Heart left ventricle (tissue), 16 donors: ENCODE results near the gene NFILZ. TPM values are rescaled to one million over a fixed set of nuclear protein-coding genes. Genes with fewer than 3 reads are reported as not detected.

Source experiments
- ATAC-seq, 4 donors: fragments of 200-7000 bp; cut with Tn5 transposase; one replicate each; pipeline ENCODE4 v1.9.1; 2020 to 2022; ENCODE audit warnings: moderate library complexity in 4 of 4, mild to moderate bottlenecking in 3 of 4, moderate number of reproducible peaks in 1 of 4
- DNase-seq, 5 donors: peaks; one replicate each; pipeline ENCODE4 v3.0.0-alpha.2; 2020
- H3K27ac ChIP-seq, 12 donors: fragments of 200-600 bp; sonication (generic) in 4 of 12; one replicate each; pipeline versions ENCODE4 v1.5.0 to v1.8.0; 2016 to 2022; ENCODE audit warnings: mild to moderate bottlenecking in 2 of 12
- H3K27me3 ChIP-seq, 9 donors: fragments of 200-600 bp; sonication (generic) in 2 of 9; one replicate each; pipeline versions ENCODE4 v1.5.1 to v1.8.0; 2016 to 2022; ENCODE audit warnings: mild to moderate bottlenecking in 3 of 9
- H3K36me3 ChIP-seq, 9 donors: fragments of 200-600 bp; sonication (generic) in 2 of 9; one replicate each; pipeline versions ENCODE4 v1.5.0 to v1.8.0; 2018 to 2022; ENCODE audit warnings: mild to moderate bottlenecking in 2 of 9
- H3K4me1 ChIP-seq, 12 donors: fragments of 200-600 bp; sonication (generic) in 4 of 12; one replicate each; pipeline versions ENCODE4 v1.5.0 to v1.8.0; 2016 to 2022; ENCODE audit warnings: mild to moderate bottlenecking in 3 of 12
- H3K4me3 ChIP-seq, 12 donors: fragments of 200-600 bp; sonication (generic) in 4 of 12; one replicate each; pipeline versions ENCODE4 v1.5.0 to v1.8.0; 2017 to 2022; ENCODE audit warnings: mild to moderate bottlenecking in 9 of 12, moderate library complexity in 4 of 12
- H3K9me3 ChIP-seq, 12 donors: fragments of 200-600 bp; sonication (generic) in 4 of 12; one replicate each; pipeline versions ENCODE4 v1.5.0 to v1.8.0; 2016 to 2022; ENCODE audit warnings: mild to moderate bottlenecking in 1 of 12
- POLR2A ChIP-seq, 2 donors: fragments of 450-650 bp; IDR thresholded peaks; one replicate each; pipeline ENCODE4 v1.6.1; 2017; ENCODE audit warnings: antibody characterized with exemption in 2 of 2, mild to moderate bottlenecking in 2 of 2, moderate library complexity in 2 of 2
- WGBS, 4 donors: extraction: QIAGEN DNeasy Blood & Tissue Kit in 2 of 4; methylation state at CpG; one replicate each; pipeline versions ENCODE4 v1.1.5 to v1.1.7; 2013 to 2018; 5-methylcytosine and 5-hydroxymethylcytosine counted together
- intact Hi-C, 10 donors: fragments of 100-400 bp; cut with DNase I; formaldehyde crosslinking; loops; one replicate each; pipeline versions ENCODE4 v1.11.1 to v1.14.2; 2022
- long read RNA-seq, 3 donors: library from polyadenylated mRNA; unstranded; transcript quantifications; one replicate each; pipeline ENCODE4 v2.0.0, GENCODE V29; 2020 to 2021
- polyA plus RNA-seq, 2 donors: library from polyadenylated mRNA; stranded (reverse); fragments of 200-250 nt; gene quantifications; one replicate each; pipeline ENCODE4 v1.2.3, GENCODE V29; 2013
- total RNA-seq, 9 donors: library from RNA; depleted of rRNA in 2 of 9; stranded (reverse); fragments of >200 nt in 2 of 9; fragmentation: NEBNext Ultra II Directional in 3 of 9; extraction: Animal tissue kit (Norgen Biotek cat#: 25700) in 3 of 9; gene quantifications; one replicate each; pipeline versions ENCODE4 v1.1.0 to v1.2.4, GENCODE V29; 2016 to 2023
- TF ChIP-seq, protein P1 (sequence below), 12 donors: fragments of 200-600 bp; sonication (generic) in 4 of 12; IDR thresholded peaks; one replicate each; pipeline versions ENCODE4 v1.5.0 to v1.8.0; 2018 to 2022; ENCODE audit warnings: antibody characterized with exemption in 12 of 12, mild to moderate bottlenecking in 5 of 12
- donor health status: ischemic (EF 13 %, LVEDD 7.1; RV severe dilation, severe dysfunction).
- donor health status: healthy with polysubstance abuse.
- donor health status: DM: no; HTN: yes; CAD: no.
- donor health status: DM: no; HTN: no; CAD: no.
- donor health status: ischemic (EF 25% LVEDD 6.9; RV normal size, moderate dysfunction).
- donor health status: ischemic (EF 25% LVEDD 5.7; RV mildly dilated, moderate dysfunction).
- donor health status: healthy.
- donor health status: DM: yes; HTN: yes; CAD: no.
- donor health status: ischemic (EF 35%, LVEDD 5.7; RV mildly dilated, moderate dysfunction).
- donor health status: nonischemic (EF 11% LVEDD 7.7; RV severe dilation, severe dysfunction).
- donor health status: DM: yes; HTN: yes; CAD: no.
- donor health status: PGD.
- donor health status: ischemic (EF 29% LVEDD 5.4; RV normal size, mild dysfunction).
- donor health status: nonischemic (EF 23%, LVEDD 6.1; RV moderate dilation, normal function).

The NFILZ gene, protein sequence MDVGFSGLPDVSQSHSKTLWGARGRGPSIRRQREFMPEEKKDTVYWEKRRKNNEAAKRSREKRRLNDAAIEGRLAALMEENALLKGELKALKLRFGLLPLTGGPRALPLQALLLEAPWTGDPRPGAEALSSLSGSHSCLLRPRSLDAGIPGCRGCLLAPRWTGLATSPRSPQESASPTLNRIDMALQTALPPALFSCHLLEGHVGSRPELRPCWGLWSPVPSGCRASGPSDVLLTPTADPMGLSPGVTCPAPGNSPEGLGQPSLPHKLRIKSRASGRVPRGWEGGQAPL
- total RNA-seq (not detected), polyA plus RNA-seq (not detected)
- long read RNA-seq, donor 1, result 0 reads
- long read RNA-seq, donor 2, result 0 reads
- long read RNA-seq, donor 3, result 0 reads

DNA sequence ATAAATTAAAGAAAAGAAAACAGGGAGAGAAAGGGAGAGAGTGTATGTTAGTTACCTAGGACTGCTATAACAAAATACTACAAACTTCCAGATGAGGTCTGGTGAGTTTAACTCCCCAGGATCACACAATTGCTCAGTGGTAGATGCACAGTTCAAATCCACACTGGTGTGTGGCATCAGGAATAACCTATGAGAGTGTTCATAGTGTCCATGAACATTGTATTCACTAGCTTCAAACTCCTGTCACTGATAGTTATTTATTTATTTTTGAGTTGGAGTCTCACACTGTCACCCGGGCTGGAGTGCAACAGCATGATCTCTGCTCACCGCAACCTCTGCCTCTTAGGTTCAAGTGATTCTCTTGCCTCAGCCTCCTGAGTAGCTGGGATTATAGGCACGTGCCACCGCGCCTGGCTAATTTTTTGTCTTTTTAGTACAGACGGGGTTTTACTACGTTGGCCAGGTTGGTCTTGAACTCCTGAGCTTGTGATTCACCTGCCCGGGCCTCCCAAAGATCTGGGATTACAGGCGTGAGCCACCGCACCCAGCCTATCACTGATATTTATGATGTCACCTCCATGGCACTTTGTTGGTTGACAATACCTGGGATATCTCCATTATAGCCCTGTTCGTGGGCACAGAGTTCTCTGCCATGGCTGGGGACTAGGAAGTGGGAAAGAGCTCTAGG lies at the start of gene NFILZ:
Gene NFILZ, plus strand, starts transcription at position 638 of the 688 bp plus-strand sequence. CDS start 46,133 bp downstream, outside the sequence.
- Histone ChIP-seq H3K36me3 (no peaks in the 10 kb centered on the region), H3K9me3 (peaks cover 0 to 33% (median 0%) of the 10 kb centered on the region in 12 donors), H3K27me3 (no peaks in the 10 kb centered on the region), H3K27ac (peak within 1 kb of the TSS in 2 of 12 donors; percentile 18 to 24), H3K4me1 (no peaks in the 10 kb centered on the region), H3K4me3 (no peak within 1 kb of the TSS)
- intact Hi-C loops, result no loop called here
- WGBS, 4 donors, result 87 to 91% (median 89%) methylated on average over 10 to 11 of the region's 11 CpGs
- no peak for DNase-seq
- no peak for ATAC-seq
- TF ChIP-seq, protein P1, sequence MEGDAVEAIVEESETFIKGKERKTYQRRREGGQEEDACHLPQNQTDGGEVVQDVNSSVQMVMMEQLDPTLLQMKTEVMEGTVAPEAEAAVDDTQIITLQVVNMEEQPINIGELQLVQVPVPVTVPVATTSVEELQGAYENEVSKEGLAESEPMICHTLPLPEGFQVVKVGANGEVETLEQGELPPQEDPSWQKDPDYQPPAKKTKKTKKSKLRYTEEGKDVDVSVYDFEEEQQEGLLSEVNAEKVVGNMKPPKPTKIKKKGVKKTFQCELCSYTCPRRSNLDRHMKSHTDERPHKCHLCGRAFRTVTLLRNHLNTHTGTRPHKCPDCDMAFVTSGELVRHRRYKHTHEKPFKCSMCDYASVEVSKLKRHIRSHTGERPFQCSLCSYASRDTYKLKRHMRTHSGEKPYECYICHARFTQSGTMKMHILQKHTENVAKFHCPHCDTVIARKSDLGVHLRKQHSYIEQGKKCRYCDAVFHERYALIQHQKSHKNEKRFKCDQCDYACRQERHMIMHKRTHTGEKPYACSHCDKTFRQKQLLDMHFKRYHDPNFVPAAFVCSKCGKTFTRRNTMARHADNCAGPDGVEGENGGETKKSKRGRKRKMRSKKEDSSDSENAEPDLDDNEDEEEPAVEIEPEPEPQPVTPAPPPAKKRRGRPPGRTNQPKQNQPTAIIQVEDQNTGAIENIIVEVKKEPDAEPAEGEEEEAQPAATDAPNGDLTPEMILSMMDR (IDR thresholded peaks at IDR 0.05), result no peak
- no peak for TF ChIP-seq POLR2A (IDR thresholded peaks at IDR 0.05)

DNA sequence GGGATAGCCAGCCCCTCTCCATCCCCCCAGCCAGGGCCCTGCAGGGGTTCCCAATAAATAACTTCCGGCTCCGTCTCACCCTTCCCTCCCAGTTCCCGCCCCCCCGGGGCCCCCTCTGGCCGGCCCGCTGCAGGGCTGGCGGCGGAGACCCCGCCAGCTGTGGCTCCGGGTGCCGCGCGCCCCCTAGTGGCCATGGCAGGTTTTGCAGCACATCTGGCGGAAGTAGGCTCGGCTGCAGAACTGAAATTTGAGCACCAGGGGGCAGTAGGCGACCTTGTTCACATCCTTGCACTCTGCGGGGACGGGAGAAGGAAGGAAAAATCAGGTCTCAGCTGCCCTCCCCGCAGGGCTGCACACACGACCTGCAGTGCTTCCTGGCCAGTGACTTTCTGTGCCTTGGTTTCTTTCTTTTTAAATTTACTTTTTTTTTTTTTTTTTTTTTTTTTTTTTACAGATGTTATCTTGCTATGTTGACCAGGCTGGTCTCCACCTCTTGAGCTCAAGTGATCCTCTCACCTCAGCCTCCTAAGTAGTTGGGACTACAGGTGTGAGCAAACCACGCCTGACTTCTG lies 49.6 kb upstream of the NFILZ start:
- H3K27me3 ChIP-seq, result peaks cover 0 to 28% (median 0%) of the 10 kb centered on the region in 9 donors
- H3K4me3 ChIP-seq, result no peak overlapping the region
- intact Hi-C loops, result loop anchor here in 5 of 10 donors (2.0 to 10.0 kb wide), 5 partner anchors 37 to 226 kb away; no protein-coding TSS in a partner anchor
- DNase-seq (peak; percentile 77 to 89 (median 84)), ATAC-seq (peak; percentile 35 to 62 (median 60))
- 4 to 6% (median 5%) methylated on average over 14 to 21 of the region's 21 CpGs for WGBS, 4 donors
- H3K4me1 ChIP-seq, result peaks cover 0 to 35% (median 7%) of the 10 kb centered on the region in 12 donors
- H3K9me3 ChIP-seq, result no peaks in the 10 kb centered on the region
- peaks cover 0 to 19% (median 0%) of the 10 kb centered on the region in 9 donors for H3K36me3 ChIP-seq
- no peak for TF ChIP-seq POLR2A (IDR thresholded peaks at IDR 0.05)
- TF ChIP-seq, protein P1 (IDR thresholded peaks at IDR 0.05), result peak; percentile 98 to 100 (median 99)
- H3K27ac ChIP-seq, result no peak overlapping the region

DNA sequence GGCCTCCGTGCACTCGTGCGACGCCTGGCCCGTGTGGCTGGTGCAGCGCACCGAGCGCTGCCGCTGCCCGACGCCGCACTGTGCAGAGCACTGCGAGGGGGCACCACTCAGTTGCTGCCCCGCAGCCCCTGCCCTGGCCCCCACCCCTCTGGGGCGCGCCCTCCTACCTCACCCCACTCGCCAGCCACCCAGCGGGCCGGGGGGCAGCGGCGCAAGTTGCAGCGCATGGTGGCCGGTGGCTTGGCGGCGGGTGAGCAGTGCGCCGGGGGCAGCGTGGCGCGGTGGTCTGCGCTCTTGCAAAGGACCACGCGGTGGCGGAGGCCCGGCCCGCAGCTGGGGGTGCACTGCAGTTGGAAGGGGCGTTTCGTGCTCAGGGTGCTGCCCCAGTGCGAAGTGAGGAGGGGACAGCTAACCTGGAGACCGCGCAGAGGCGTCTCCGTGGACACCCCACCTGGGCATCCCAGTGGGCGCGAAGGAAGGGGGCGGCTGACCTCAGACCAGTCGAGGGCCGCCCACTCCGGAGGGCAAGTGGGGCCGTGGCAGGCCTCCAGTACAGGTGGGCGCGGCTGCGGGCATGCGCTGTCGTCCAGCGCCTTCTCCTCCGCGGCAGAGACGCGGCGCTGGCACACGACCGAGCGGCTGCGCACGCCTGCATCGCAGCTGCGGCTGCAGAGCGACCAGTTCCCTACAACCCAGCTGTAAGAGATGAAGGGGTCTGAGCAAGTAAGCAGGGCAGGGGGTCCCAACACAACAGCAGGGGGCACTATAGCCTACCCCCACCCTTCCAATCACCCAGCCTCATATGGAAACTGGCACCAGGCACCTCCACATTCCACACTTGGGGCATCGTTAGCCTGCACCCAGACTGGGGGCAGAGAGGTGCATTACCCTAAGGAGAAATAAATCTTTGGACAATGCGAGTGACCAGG lies 45.2 kb upstream of the NFILZ start:
- peaks cover 0 to 34% (median 3%) of the 10 kb centered on the region in 9 donors for H3K36me3 ChIP-seq
- TF ChIP-seq, protein P1 (IDR thresholded peaks at IDR 0.05), result no peak
- no peak for TF ChIP-seq POLR2A (IDR thresholded peaks at IDR 0.05)
- H3K27me3 ChIP-seq, result no peaks in the 10 kb centered on the region
- intact Hi-C loops, result loop anchor here in 5 of 10 donors (5.0 to 10.0 kb wide), 4 partner anchors 32 to 230 kb away; no protein-coding TSS in a partner anchor
- no peak overlapping the region for H3K4me3 ChIP-seq
- no peaks in the 10 kb centered on the region for H3K9me3 ChIP-seq
- no peak overlapping the region for H3K27ac ChIP-seq
- peaks cover 0 to 8% (median 3%) of the 10 kb centered on the region in 12 donors for H3K4me1 ChIP-seq
- ATAC-seq (peak in 1 of 4 donors; percentile 3), DNase-seq (no peak)
- 50 to 80% (median 79%) methylated on average over 22 to 71 of the region's 71 CpGs for WGBS, 4 donors
